GF-D8 (cell line): ENCODE data around the gene TRIM54.
"Not testable (repeated sequence)": the region's sequence is repeated elsewhere in the genome, so short reads cannot be mapped to it uniquely, and the experiment has no call there.

Experiments
- DNase-seq: peaks from one replicate; lab custom pipeline; 2025; lab: John Stamatoyannopoulos, UW

TRIM54 gene

GRCh38 chr2:27282892-27283291, 663 bp downstream of the TRIM54 start:
- no peak for DNase-seq

GRCh38 chr2:27284996-27285395, 2.8 kb downstream of the TRIM54 start:
- DNase-seq = no peak

- no peak for DNase-seq
Observed at GRCh38 chr2:27285481-27285880, 3.3 kb downstream of the TRIM54 start.

- no peak for DNase-seq
Observed at GRCh38 chr2:27288610-27289009, 6.4 kb downstream of the TRIM54 start.

GRCh38 chr2:27290549-27290948, 8.3 kb downstream of the TRIM54 start:
- DNase-seq = peak; percentile 13

- DNase-seq = no peak
Observed at GRCh38 chr2:27291865-27292264, 9.6 kb downstream of the TRIM54 start.

GRCh38 chr2:27294928-27295327, 12.7 kb downstream of the TRIM54 start:
- DNase-seq = no peak

GRCh38 chr2:27296481-27296880, 14.3 kb downstream of the TRIM54 start:
- DNase-seq = no peak

GRCh38 chr2:27297195-27297594, 15.0 kb downstream of the TRIM54 start:
- DNase-seq = no peak

- DNase-seq = no peak
Observed at GRCh38 chr2:27298391-27299080, 16.3 kb downstream of the TRIM54 start.

GRCh38 chr2:27300606-27301005, 18.4 kb downstream of the TRIM54 start:
- DNase-seq = not testable (repeated sequence)

- DNase-seq = peak; percentile 37
Observed at GRCh38 chr2:27303093-27304025, 21.1 kb downstream of the TRIM54 start.

- no peak for DNase-seq
Observed at GRCh38 chr2:27304488-27305240, 22.4 kb downstream of the TRIM54 start.

- no peak for DNase-seq
Observed at GRCh38 chr2:27305516-27305915, 23.3 kb downstream of the TRIM54 start.

- no peak for DNase-seq
Observed at GRCh38 chr2:27306136-27306535, 23.9 kb downstream of the TRIM54 start.

- no peak for DNase-seq
Observed at GRCh38 chr2:27306573-27307286, 24.5 kb downstream of the TRIM54 start.

- no peak for DNase-seq
Observed at GRCh38 chr2:27307287-27307544, 25.0 kb downstream of the TRIM54 start.

GRCh38 chr2:27307545-27308358, 25.5 kb downstream of the TRIM54 start:
- DNase-seq = no peak

- DNase-seq = no peak
Observed at GRCh38 chr2:27308359-27308881, 26.2 kb downstream of the TRIM54 start, which contains the start of gene UCN. Gene UCN (minus strand): TSS chr2:27308445. CDS start chr2:27307895, 550 bp downstream.

- no peak for DNase-seq
Observed at GRCh38 chr2:27309651-27310050, 27.4 kb downstream of the TRIM54 start.

GRCh38 chr2:27312152-27312551, 29.9 kb downstream of the TRIM54 start:
- no peak for DNase-seq
